Stimulated activated CD4-positive, alpha-beta T cell treated with anti-CD3 and anti-CD28 coated beads, Interleukin-2, amount 100 ng/mL, for 24 hours (primary cell): Measurements from ENCODE around the gene KIF16B.
"Not testable (repeated sequence)": the region's sequence is repeated elsewhere in the genome, so short reads cannot be mapped to it uniquely, and the experiment has no call there.

Experiments
- DNase-seq, 2 donors: peaks; one replicate each; pipeline ENCODE4 v3.0.0-alpha.2; 2020

Gene KIF16B

GRCh38 chr20:16553684-16554083 is 19.6 kb downstream of the KIF16B start:
- no peak for DNase-seq

- DNase-seq: no peak
Measured at GRCh38 chr20:16553101-16553500, 20.1 kb downstream of the KIF16B start.

DNA sequence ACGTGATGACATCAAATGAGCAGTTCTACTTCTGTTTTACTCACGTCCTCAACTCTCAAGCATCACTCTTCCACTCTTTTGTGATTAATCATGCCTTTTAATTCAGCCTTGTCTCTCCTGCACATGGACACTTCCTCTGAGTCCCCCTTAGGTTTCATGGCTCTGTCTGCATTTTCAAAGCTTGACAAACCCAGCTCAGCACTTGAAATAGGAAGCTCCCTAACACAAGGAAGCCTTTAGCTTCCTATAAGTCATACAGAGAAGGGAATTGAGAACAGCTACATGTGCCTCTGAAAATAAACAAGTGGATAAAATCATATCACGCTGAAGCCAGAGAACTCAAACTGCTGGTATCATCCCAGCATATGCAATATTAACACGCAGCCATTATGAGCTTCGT is 21.2 kb downstream of the KIF16B start:
- DNase-seq: no peak

DNA sequence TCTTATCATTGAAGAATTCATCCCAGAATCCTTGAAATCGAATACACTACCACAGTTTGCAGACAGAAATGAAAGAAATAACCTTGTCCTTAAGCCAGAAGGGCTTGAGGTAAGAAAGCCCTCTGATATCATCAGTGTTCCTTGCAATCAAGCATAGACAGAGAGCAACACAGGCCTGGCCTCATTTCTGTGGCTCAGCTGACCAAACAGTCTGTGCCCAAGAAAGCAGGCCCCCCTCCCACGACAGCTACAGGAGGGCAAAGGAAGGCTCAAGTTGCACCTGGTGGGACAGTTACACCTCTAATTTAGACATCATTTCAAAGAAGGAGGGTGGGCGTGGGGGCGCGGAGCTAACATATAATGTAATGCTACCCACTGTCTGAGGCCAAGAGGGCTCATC is 21.6 kb downstream of the KIF16B start:
- no peak for DNase-seq

DNA sequence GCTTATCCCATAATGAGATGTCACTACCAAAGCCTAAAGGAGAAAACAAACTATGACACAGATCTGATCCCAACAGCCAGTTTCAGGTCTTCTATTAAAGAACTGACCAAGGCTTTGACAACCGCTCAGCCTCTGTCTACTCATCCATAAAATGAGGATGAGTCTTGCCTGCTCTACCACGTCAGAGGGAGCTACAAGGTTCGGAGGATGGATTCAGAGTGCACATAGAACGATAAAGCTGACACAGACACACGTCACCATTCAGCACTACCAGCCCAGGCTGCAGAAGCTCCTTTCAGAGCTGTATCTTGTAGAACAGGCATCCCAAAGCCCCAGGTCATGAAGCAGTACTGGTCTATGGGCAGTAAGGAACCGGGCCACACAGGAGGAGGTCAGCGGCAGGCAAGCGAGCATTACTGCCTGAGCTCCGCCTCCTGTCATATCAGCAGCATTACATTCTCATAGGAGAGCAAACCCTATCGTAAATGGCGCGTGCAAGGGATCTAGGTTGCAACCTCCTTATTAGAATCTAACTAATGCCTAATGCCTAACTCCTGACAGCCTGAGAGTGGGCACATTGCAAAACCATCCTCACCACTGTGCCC is 25.1 kb downstream of the KIF16B start:
- DNase-seq: no peak

DNA sequence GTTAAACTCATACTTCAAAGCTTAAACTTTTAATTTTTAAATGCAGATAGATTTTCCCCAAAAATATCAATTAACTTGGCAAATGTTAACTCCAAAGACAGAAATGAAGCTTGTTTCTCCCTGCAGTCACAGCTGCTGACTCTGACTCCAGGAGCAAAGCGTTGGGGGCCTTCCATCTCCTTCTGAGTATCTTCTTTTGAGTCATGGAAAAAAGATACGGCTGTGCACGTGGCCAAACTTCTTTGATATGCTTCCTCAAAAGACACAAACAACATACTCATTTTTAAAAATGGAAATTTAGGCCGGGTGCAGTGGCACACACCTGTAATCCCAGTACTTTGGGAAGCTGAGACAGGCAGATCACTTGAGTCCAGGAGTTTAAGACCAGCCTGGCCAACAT is 28.3 kb downstream of the KIF16B start:
- DNase-seq: no peak

DNA sequence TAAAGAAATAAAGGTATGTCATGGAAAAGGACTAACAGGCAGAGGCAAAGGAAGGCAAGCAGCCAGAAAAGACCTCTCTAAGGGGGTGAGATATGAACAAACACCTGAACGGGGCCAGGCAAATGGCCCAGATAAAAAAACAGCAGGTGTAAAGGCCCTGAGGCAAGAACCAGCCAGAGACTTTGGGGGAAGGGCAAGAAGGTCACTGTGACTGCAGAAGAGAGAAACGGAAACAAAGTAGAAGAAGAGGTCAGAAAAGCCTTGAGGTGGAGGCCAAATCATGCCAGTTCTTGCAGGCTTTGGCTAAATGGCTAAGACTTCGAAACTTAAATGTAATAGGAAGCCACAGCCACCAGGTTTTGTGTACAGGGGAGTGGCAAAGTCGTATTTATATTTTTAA is 30.8 kb downstream of the KIF16B start:
- DNase-seq: no peak

DNA sequence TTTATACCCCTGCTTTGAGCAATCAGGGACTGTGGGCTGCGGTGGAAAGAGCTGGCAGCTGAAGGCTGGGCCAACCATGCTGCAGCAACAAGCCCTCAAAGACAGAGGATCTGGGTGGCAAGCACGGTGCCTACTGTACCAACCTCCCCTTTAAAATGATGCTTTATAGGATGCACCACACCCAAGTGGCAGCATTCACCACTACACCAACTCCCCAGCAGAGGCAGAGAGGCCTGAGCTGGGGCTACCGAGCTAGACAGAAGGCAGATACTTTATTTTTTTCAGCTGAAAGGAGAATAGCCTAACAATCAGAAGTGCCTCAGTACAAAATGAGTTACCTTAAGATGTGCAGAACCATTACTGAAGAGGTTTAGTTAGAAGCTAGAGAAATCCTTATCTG is 31.4 kb downstream of the KIF16B start:
- DNase-seq: no peak

DNA sequence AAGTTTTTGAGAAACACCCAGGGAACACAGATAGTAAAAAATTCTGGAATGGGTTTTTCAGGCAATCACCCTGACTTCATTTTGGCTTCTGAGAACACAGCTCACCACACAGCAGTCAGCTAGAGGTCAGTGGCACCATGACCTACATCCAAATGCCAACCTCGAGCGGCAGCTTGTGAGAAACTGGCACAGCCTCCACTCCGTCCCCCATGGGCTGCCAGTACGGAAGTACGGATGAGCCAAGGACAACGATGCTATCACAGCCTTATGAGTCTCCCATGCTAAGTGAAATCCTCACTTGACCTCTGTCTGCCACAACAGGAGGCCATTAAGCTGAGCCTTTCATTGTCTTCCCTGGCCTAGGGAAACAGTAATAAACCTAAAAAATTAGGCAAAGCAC is 32.0 kb downstream of the KIF16B start:
- no peak for DNase-seq

DNA sequence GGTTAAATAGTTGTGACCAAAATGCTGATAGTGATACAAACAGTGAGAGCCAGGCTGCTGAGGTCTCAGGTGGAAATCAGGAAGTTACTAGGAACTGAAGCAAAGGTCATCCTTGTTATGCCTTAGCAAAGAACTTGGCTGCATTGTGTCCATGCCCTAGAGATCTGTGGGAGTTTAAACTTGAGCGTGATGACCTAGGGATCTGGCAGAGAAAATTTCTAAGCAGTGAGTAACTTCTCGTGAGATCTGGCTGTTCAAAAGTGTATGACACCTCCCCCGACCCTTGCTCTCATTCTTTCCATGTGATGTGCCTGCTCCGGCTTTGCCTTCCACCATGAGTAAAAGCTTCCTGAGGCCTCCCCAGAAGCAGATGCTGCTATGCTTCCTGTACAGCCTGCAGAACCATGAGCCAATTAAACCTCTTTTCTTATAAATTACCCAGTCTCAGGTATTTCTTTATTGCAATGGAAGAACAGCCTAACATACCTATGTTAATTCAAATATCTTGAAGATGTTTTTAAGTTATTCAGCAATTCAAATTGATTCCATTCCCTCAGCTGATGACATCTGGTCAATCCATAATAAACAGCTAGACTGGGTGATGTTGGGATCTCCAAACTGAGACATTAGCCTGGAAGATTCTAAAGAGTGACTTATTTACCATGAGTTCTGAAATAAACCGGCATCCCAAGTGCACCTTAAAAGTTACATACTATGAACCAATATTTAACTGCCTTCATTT is 33.8 kb downstream of the KIF16B start:
- DNase-seq: no peak

DNA sequence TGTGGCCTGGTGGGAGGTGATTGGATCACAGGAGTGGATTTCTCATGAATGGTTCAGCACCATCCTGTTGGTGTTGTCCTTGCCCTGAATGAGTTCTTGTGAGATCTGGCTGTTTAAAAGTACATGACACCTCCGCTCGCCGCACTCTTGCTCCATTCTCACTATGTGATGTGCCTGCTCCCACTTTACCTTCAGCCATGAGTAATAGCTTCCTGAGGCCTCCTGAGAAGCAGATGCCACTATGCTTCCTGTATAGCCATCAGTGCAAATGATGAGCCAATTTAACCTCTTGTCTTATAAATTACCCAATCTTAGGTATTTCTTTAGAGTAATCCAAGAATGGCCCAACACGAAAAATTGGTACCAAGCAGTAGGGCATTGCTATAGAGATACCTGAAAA is 34.5 kb downstream of the KIF16B start:
- no peak for DNase-seq

GRCh38 chr20:16537918-16538317 is 35.3 kb downstream of the KIF16B start:
- no peak for DNase-seq

GRCh38 chr20:16537025-16537665 is 36.1 kb downstream of the KIF16B start:
- DNase-seq: no peak

DNA sequence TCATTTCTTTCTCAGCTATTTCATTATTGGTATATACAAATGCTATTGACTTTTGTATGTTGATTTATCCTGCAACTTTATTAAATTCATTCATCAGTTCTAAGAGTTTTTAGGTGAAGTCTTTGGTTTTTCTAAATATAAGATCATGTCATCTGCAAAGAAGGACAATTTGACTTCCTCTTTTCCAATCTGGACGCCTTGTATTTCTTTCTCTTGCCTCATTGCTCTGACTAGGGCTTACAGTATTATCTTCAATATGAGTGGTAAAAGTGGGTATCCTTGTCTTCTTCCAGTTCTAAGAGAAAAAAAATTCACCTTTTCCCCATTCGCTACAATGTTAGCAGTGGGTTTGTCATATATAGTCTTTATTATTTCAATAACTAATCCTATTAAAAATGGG is 38.0 kb downstream of the KIF16B start:
- no peak for DNase-seq

GRCh38 chr20:16533502-16533901 is 39.7 kb downstream of the KIF16B start:
- DNase-seq: no peak

- DNase-seq: no peak
Measured at GRCh38 chr20:16531485-16531884, 41.8 kb downstream of the KIF16B start.

- DNase-seq: no peak
Measured at GRCh38 chr20:16530201-16530681, 43.0 kb downstream of the KIF16B start.

DNA sequence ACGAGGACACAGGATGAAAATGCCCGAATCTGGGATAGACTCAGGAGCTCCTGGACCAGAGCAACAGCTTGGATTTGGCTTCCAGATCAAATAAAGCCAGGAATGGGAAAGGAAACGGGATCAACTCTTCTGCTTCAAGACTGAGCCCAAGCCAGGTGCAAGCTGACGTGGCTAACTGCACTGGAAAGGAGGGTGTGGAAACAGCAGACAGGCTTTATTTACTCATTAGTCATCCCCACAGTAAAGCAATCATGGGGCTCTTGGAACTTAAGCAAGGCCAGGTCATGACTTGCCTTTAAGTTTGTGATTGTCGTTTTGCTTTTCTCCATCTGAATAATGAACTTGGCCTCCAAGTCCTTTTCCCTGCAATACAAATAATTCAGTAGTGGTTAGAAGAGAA is 45.2 kb downstream of the KIF16B start:
- DNase-seq: no peak

DNA sequence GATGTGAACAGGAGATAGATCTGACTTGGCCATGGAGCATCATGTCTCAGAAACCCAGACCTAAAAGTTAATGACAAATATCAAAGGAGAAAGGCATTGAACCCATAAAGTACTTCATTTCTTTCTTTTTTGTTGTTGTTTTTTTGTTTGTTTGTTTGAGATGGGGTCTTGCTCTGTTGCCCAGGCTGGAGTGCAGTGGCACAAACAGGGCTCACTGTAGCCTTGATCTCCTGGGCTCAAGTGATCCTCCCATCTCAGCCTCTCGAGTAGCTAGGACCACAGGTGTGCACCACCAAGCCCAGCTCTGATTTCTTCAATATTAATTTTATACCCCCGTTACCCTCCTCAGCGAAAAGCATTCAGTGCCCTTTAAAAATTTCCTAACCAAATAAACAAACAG is 45.8 kb downstream of the KIF16B start:
- no peak for DNase-seq

DNA sequence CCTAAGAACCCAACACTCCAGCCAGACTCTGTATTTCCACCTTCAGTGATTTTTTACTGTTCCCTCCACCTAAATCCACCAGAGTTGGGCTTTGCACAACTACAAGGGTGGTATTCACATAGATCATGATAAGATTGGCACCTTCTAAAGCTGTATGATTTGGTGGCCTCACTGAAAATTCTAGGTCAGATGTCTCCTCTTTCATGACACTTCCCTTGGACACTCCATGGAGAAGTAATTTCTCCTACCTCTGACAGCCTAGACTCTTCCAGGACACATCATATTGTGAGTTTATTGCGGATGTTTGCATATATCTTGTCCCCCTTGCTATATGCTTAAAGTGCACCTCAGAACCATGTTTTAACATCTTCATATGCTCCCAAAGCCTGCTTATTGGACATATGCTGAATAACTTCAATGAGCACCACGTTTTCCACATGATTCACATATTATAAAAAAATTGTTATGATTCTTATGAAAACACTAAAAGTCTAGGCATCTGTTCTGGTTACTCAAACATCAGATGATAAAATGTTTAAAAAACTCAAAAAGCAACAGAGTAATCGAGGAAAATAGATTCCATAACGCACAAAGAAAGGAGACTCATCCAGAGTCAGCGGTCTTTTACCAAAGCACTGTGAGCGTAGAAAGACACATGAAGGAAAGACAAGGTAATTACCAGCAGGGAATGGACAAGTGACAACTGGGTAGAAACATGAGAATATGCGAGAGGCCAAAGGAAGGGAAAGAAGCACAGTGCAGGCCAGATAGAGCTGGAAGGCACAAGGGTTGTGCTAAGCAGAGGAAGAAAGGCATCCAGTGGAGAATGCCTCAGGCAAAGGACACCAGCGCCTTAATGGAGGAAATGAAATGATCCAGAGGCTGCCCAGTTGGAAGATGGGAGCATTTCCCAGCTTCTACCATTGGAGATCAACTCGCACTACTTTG is 46.5 kb downstream of the KIF16B start:
- DNase-seq: no peak

DNA sequence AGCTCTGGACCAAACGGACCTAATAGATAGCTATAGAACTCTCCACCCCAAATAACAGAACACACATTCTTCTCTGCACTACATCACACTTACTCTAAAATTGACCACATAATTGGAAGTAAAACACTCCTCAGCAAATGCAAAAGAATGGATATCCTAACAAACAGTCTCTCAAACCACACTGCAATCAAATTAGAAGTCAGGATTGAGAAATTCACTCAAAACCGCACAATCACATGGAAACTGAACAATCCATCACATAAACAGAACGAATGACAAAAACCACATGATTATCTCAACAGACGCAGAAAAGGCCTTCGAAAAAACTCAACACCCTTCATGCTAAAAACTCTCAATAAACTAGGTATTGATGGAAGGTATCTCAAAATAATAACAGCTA is 50.6 kb downstream of the KIF16B start:
- not testable (repeated sequence) for DNase-seq

- DNase-seq: no peak
Measured at GRCh38 chr20:16520154-16520553, 53.1 kb downstream of the KIF16B start.

GRCh38 chr20:16519673-16520072 is 53.6 kb downstream of the KIF16B start:
- DNase-seq: not testable (repeated sequence)
